Endothelial cell of umbilical vein (primary cell): ENCODE data around the gene PARM1. TPM values are rescaled to one million over a fixed set of nuclear protein-coding genes. Genes with fewer than 3 reads are reported as not detected.

Source experiments
- BruUV-seq: library from RNA; stranded (reverse); fragments of 400-500 nt; replicated peaks from 2 replicates; lab custom pipeline; 2021; lab: Mats Ljungman, UMichigan
- CTCF ChIA-PET: fragments of 300-600, 350-600 bp; sonication (Branson Sonifier 250); formaldehyde crosslinking; loops from one replicate; lab custom pipeline; 2021; ENCODE audit warnings: antibody characterized with exemption, inconsistent platforms; lab: Charles Lee
- POLR2A ChIA-PET: fragments of 300-600, 350-600 bp; sonication (Branson Sonifier 250); formaldehyde crosslinking; loops from one replicate; lab custom pipeline; 2021; ENCODE audit warnings: antibody characterized with exemption, inconsistent platforms; lab: Charles Lee
- DNase-seq: peaks from one replicate; pipeline ENCODE4 v3.0.0-alpha.2; 2011; ENCODE audit warnings: low read depth, low spot score
- FAIRE-seq: peaks from 2 replicates; lab custom pipeline; 2011; peaks lifted over from hg19 to GRCh38; lab: Jason Lieb, UNC
- H2AFZ ChIP-seq: 2 replicates; pipeline ENCODE4 v1.6.0; 2012; ENCODE audit warnings: low read depth, low read length, control low read depth, inconsistent platforms
- H3K27ac ChIP-seq: 2 replicates; pipeline ENCODE4 v1.5.1; 2011; ENCODE audit warnings: low read depth, mild to moderate bottlenecking, control low read depth, low read length, moderate library complexity; ENCODE audit not compliant: insufficient read depth
- H3K27me3 ChIP-seq, 2 experiments: 2 replicates each; pipeline versions ENCODE4 v1.6.0 to v1.6.1; 2011; ENCODE audit warnings: low read length in 2 of 2, mixed read lengths in 1 of 2; ENCODE audit not compliant: control insufficient read depth in 2 of 2, insufficient read depth in 2 of 2
- H3K36me3 ChIP-seq, 2 experiments: 2 replicates in 1 of 2; 3 replicates in 1 of 2; pipeline ENCODE4 v1.5.1; 2011; ENCODE audit warnings: low read length in 2 of 2, mild to moderate bottlenecking in 1 of 2, moderate library complexity in 1 of 2; ENCODE audit not compliant: control insufficient read depth in 2 of 2, insufficient read depth in 2 of 2; ENCODE audit errors: extremely low read depth in 1 of 2
- H3K4me1 ChIP-seq: 3 replicates; pipeline ENCODE4 v1.5.1; 2011; ENCODE audit warnings: mild to moderate bottlenecking, low read length; ENCODE audit not compliant: control insufficient read depth, insufficient read depth; ENCODE audit errors: extremely low read depth
- H3K4me2 ChIP-seq: 2 replicates; pipeline ENCODE4 v1.6.1; 2011; ENCODE audit warnings: low read length, control low read depth, mixed read lengths; ENCODE audit not compliant: insufficient read depth
- H3K4me3 ChIP-seq, 3 experiments: fragments of 200-600 bp in 1 of 3; sonication (generic), shearing (Covaris generic) in 1 of 3; replicated peaks in 1 of 3; 2 replicates each; pipeline ENCODE4 v1.5.1; 2011 to 2016; ENCODE audit warnings: control low read depth in 3 of 3, low read length in 3 of 3, mild to moderate bottlenecking in 2 of 3, inconsistent platforms in 1 of 3, low read depth in 1 of 3, moderate library complexity in 1 of 3; ENCODE audit not compliant: insufficient read depth in 1 of 3
- H3K79me2 ChIP-seq: 2 replicates; pipeline ENCODE4 v1.6.0; 2012; ENCODE audit warnings: low read length, inconsistent platforms; ENCODE audit not compliant: control insufficient read depth, insufficient read depth
- H3K9ac ChIP-seq: replicated peaks from 2 replicates; pipeline ENCODE3; 2011; ENCODE audit warnings: low read length, control low read depth; ENCODE audit not compliant: insufficient read depth; ENCODE audit errors: extremely low read depth
- H3K9me1 ChIP-seq: replicated peaks from 3 replicates; pipeline ENCODE4 v1.6.0; 2011; ENCODE audit warnings: mild to moderate bottlenecking, low read length; ENCODE audit not compliant: control insufficient read depth, insufficient read depth; ENCODE audit errors: extremely low read depth
- H3K9me3 ChIP-seq: replicated peaks from 2 replicates; pipeline ENCODE4 v1.5.1; 2012; ENCODE audit warnings: low read length, inconsistent platforms; ENCODE audit not compliant: control insufficient read depth, insufficient read depth
- H4K20me1 ChIP-seq: replicated peaks from 2 replicates; pipeline ENCODE3; 2011; ENCODE audit warnings: mild to moderate bottlenecking, low read length; ENCODE audit not compliant: control insufficient read depth, insufficient read depth; ENCODE audit errors: extremely low read depth
- EZH2 ChIP-seq: IDR thresholded peaks from 2 replicates; pipeline ENCODE4 v1.6.1; 2012; ENCODE audit warnings: borderline replicate concordance, low read depth, mild to moderate bottlenecking, moderate library complexity, low read length, inconsistent platforms; ENCODE audit not compliant: severe bottlenecking
- FOS ChIP-seq: IDR thresholded peaks from 2 replicates; pipeline ENCODE4 v1.6.1; 2011; ENCODE audit warnings: mild to moderate bottlenecking, low read length, moderate library complexity, borderline replicate concordance; ENCODE audit not compliant: insufficient read depth
- GATA2 ChIP-seq: IDR thresholded peaks from 2 replicates; pipeline ENCODE4 v1.7.0; 2011; ENCODE audit warnings: low read depth, mild to moderate bottlenecking, moderate library complexity, mixed read lengths, low read length; ENCODE audit not compliant: insufficient read length, insufficient read depth
- JUN ChIP-seq: IDR thresholded peaks from 2 replicates; pipeline ENCODE4 v1.6.1; 2011; ENCODE audit warnings: borderline replicate concordance, low read depth; ENCODE audit not compliant: insufficient read length, insufficient read depth
- MYC ChIP-seq: IDR thresholded peaks from one replicate; pipeline ENCODE4 v1.6.1; 2011; ENCODE audit warnings: mild to moderate bottlenecking, low read depth, low read length
- POLR2A ChIP-seq: IDR thresholded peaks from 2 replicates; pipeline ENCODE4 v1.6.1; 2012; ENCODE audit warnings: low read depth, mild to moderate bottlenecking, control low read depth, low read length
- POLR2AphosphoS5 ChIP-seq: IDR thresholded peaks from 2 replicates; pipeline ENCODE4 v1.6.1; 2012; ENCODE audit warnings: low read depth, mild to moderate bottlenecking, control low read depth, low read length, moderate library complexity; ENCODE audit not compliant: insufficient read depth
- dilution Hi-C: fragments of 300-500 bp; cut with MboI; formaldehyde crosslinking; loops from one replicate; pipeline ENCODE4 v1.15.0; 2019; ENCODE audit warnings: low sequenced_read_pairs; ENCODE audit not compliant: extremely low pct_ligation_motif_present
- intact Hi-C: fragments of 100-400 bp; cut with micrococcal nuclease; formaldehyde crosslinking; loops from one replicate; pipeline ENCODE4 v1.10.0; 2022
- polyA plus RNA-seq, 4 experiments: library from polyadenylated mRNA; depleted of rRNA in 3 of 4; stranded (reverse) in 3 of 4; unstranded in 1 of 4; fragments of >200 nt; gene quantifications; 2 replicates each; pipeline versions ENCODE4 v1.2.1 to v1.2.3, GENCODE V29; 2011 to 2012; ENCODE audit warnings: missing spikeins in 1 of 4
- total RNA-seq: library from RNA; stranded (reverse); gene quantifications from 2 replicates; pipeline ENCODE4 v1.2.3, GENCODE V29; 2021
- TF ChIP-seq, protein P1 (sequence below), 2 donors: IDR thresholded peaks; 1 replicate in 1 of 2; 2 replicates in 1 of 2; pipeline ENCODE4 v1.5.1; 2011; ENCODE audit warnings: low read length in 2 of 2, mild to moderate bottlenecking in 2 of 2, moderate library complexity in 2 of 2, control low read depth in 1 of 2, inconsistent platforms in 1 of 2, low read depth in 1 of 2; ENCODE audit not compliant: insufficient read depth in 1 of 2; ENCODE audit errors: extremely low read depth in 1 of 2
- TF ChIP-seq, protein P2 (sequence below): IDR thresholded peaks from 2 replicates; pipeline ENCODE4 v1.6.1; 2011; ENCODE audit not compliant: insufficient read depth, insufficient read length

Gene PARM1
- total and polyA plus RNA-seq, 2 donors (not counting 3 experiments of a cell fraction or from before 2014, with no cell fraction given) = 0.01 TPM; not detected in 1

DNA sequence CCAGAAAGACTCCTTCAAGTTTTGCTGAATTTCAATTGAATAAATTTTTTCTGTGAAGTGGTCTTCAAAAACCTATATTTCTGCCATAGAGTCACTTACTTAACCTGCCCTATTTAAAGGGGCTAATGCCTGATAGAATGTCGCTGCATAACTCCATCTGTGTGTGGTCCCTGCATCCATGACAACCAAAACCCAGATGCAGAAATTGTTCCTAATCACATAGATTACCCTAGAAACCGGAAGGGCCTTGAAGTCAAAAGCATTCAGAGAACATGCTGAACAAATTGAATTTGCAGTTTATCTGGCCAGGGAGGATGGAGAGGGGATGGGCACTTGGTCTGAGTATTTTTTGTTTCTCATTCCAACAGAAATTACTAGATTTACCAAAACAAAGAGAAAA is 1.5 kb upstream of the PARM1 start:
- Histone ChIP-seq H3K9me3 (no peaks in the 10 kb centered on the region), H3K36me3 (no peaks in the 10 kb centered on the region), H3K4me3 (no peak overlapping the region), H3K4me1 (peaks cover 17% of the 10 kb centered on the region), H3K9ac (no peak overlapping the region), H3K4me2 (no peak overlapping the region), H3K27me3 (peaks cover 33 to 34% of the 10 kb centered on the region in 2 experiments), H2AFZ (no peak overlapping the region), H3K9me1 (no peaks in the 10 kb centered on the region), H4K20me1 (no peaks in the 10 kb centered on the region), H3K27ac (no peak overlapping the region), H3K79me2 (no peaks in the 10 kb centered on the region)
- no peak for TF ChIP-seq EZH2
- no peak for TF ChIP-seq JUN
- TF ChIP-seq FOS = no peak
- TF ChIP-seq, protein P1, sequence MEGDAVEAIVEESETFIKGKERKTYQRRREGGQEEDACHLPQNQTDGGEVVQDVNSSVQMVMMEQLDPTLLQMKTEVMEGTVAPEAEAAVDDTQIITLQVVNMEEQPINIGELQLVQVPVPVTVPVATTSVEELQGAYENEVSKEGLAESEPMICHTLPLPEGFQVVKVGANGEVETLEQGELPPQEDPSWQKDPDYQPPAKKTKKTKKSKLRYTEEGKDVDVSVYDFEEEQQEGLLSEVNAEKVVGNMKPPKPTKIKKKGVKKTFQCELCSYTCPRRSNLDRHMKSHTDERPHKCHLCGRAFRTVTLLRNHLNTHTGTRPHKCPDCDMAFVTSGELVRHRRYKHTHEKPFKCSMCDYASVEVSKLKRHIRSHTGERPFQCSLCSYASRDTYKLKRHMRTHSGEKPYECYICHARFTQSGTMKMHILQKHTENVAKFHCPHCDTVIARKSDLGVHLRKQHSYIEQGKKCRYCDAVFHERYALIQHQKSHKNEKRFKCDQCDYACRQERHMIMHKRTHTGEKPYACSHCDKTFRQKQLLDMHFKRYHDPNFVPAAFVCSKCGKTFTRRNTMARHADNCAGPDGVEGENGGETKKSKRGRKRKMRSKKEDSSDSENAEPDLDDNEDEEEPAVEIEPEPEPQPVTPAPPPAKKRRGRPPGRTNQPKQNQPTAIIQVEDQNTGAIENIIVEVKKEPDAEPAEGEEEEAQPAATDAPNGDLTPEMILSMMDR (IDR thresholded peaks at IDR 0.05; ENCODE audit: extremely low read depth in 1 of 2, insufficient read depth in 1 of 2, low read depth in 1 of 2, low read length in 2 of 2) = no peak
- no peak for TF ChIP-seq MYC
- TF ChIP-seq POLR2AphosphoS5 = no peak
- TF ChIP-seq, protein P2, sequence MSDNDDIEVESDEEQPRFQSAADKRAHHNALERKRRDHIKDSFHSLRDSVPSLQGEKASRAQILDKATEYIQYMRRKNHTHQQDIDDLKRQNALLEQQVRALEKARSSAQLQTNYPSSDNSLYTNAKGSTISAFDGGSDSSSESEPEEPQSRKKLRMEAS = no peak
- no peak for TF ChIP-seq GATA2
- TF ChIP-seq POLR2A = no peak
- BruUV-seq = no TSS peak
- ChIA-PET POLR2A (no interaction called here), CTCF (no interaction called here)
- intact Hi-C loops (loop anchor here (5.0 to 10.0 kb wide), 3 partner anchors 561 to 916 kb away; no protein-coding TSS in a partner anchor), dilution Hi-C loops (no loop called here)
- FAIRE-seq (no peak), DNase-seq (no peak)
